BLaER1 (cell line): ENCODE data around the gene GDPD2.
"Not testable (repeated sequence)": the region's sequence is repeated elsewhere in the genome, so short reads cannot be mapped to it uniquely, and the experiment has no call there.

ENCODE experiments used
- H3K27ac ChIP-seq: shearing (Covaris generic); formaldehyde crosslinking; 2 replicates; pipeline ENCODE4 v1.8.1; 2022
- H3K27me3 ChIP-seq: shearing (Covaris generic); formaldehyde crosslinking; 2 replicates; pipeline ENCODE4 v1.8.1; 2022
- H3K36me3 ChIP-seq: shearing (Covaris generic); formaldehyde crosslinking; 2 replicates; pipeline ENCODE4 v1.8.1; 2022
- H3K4me1 ChIP-seq: shearing (Covaris generic); formaldehyde crosslinking; 2 replicates; pipeline ENCODE4 v1.8.1; 2022
- H3K4me2 ChIP-seq: shearing (Covaris generic); formaldehyde crosslinking; 2 replicates; pipeline ENCODE4 v1.8.1; 2022
- H3K4me3 ChIP-seq: shearing (Covaris generic); formaldehyde crosslinking; 2 replicates; pipeline ENCODE4 v1.8.1; 2022
- H3K9ac ChIP-seq: shearing (Covaris generic); formaldehyde crosslinking; 2 replicates; pipeline ENCODE4 v1.8.1; 2022
- H3K9me3 ChIP-seq: shearing (Covaris generic); formaldehyde crosslinking; 2 replicates; pipeline ENCODE4 v1.8.1; 2022
- H4K20me1 ChIP-seq: shearing (Covaris generic); formaldehyde crosslinking; 2 replicates; pipeline ENCODE4 v1.8.1; 2022
- Cebpa-rat ChIP-seq: shearing (Covaris generic); IDR thresholded peaks from 2 replicates; pipeline ENCODE4 v1.8.1; 2022

GDPD2 gene, protein sequence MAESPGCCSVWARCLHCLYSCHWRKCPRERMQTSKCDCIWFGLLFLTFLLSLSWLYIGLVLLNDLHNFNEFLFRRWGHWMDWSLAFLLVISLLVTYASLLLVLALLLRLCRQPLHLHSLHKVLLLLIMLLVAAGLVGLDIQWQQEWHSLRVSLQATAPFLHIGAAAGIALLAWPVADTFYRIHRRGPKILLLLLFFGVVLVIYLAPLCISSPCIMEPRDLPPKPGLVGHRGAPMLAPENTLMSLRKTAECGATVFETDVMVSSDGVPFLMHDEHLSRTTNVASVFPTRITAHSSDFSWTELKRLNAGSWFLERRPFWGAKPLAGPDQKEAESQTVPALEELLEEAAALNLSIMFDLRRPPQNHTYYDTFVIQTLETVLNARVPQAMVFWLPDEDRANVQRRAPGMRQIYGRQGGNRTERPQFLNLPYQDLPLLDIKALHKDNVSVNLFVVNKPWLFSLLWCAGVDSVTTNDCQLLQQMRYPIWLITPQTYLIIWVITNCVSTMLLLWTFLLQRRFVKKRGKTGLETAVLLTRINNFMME

DNA sequence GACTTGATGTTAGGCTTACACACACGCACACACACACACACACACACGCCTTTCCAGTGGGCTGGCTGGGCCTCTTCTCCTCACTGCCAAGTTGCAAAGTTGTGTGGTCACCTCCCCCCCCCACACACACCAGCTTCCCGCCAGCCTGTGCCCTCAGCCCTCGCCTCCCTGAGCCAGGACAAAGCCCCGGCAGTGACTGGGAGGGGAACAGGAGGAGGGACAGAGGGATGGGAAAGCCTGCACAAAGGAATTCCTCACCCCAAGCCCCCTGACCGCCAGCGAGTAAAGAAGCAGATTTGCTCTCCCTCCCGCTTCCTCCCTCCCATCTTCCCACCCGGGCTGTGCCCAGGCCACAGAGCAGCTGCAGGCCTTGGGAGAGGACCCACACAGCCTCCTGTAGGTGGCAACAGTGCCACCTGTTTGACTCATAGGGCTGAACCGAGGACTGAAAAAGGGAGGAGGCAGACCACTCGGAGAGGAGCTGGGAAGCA, at the start of gene GDPD2:
Gene GDPD2, plus strand, starts transcription at position 464 of the 491 bp plus-strand sequence. CDS start 1,671 bp downstream, outside the sequence.
- Histone ChIP-seq H3K9me3 (no peaks in the 10 kb centered on the region), H3K27ac (no peak within 1 kb of the TSS), H3K27me3 (peaks cover 94% of the 10 kb centered on the region), H3K4me3 (no peak within 1 kb of the TSS), H4K20me1 (no peaks in the 10 kb centered on the region; the same call in 1 of the 2 replicates), H3K36me3 (peaks cover 38% of the 10 kb centered on the region), H3K4me2 (no peak within 1 kb of the TSS), H3K9ac (no peak within 1 kb of the TSS), H3K4me1 (no peaks in the 10 kb centered on the region)
- TF ChIP-seq Cebpa-rat = no peak

DNA sequence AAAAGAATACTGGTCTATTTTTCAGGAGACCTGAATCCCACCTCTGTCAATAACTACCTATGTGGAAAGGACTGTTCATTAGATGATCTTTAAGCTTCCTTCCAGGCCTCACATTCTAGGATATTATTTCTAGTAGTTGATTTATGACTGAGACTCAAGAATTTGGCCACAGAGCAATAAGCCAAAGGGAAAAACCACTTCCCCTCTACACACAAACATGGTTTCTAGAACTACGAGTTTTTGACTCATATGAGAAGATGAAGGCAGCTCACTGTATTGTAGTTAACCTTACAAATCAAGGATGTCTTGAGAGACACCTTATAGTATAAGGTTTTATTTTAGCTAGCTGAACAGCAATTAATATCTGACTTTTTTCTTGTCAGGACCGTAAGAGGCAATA, 36.9 kb upstream of the GDPD2 start:
- TF ChIP-seq Cebpa-rat = no peak
- H3K36me3 ChIP-seq = peaks cover 47% of the 10 kb centered on the region
- H3K9ac ChIP-seq = no peak overlapping the region
- no peak overlapping the region for H3K4me2 ChIP-seq
- no peak overlapping the region for H3K27ac ChIP-seq
- peaks cover 52% of the 10 kb centered on the region for H3K27me3 ChIP-seq
- no peak overlapping the region for H3K4me3 ChIP-seq
- no peaks in the 10 kb centered on the region for H4K20me1 ChIP-seq
- H3K9me3 ChIP-seq = no peaks in the 10 kb centered on the region
- H3K4me1 ChIP-seq = no peaks in the 10 kb centered on the region

DNA sequence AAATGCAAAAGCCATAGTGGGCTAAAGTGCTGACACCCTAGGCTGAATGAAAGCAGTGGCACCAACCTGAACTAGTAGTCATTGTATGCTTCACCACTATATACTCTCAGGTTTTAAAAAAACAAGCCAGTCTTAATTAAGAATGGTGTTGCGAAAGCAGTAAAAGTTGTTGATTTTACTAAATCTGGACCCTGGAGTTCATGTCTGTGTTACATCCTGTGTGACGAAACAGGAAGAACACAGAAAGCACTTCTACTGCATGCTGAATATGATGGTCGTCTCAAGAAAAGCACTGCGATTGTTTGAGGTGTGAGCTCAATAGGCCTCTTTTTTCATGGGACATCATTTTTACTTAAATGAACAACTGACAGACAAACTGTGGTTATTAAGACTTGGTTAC, 24.2 kb upstream of the GDPD2 start:
- Histone ChIP-seq H3K9me3 (peaks cover 5% of the 10 kb centered on the region), H3K36me3 (peaks cover 49% of the 10 kb centered on the region), H3K4me3 (no peak overlapping the region), H4K20me1 (no peaks in the 10 kb centered on the region), H3K4me2 (no peak overlapping the region), H3K9ac (no peak overlapping the region), H3K27ac (no peak overlapping the region), H3K27me3 (peaks cover 27% of the 10 kb centered on the region), H3K4me1 (no peaks in the 10 kb centered on the region)
- no peak for TF ChIP-seq Cebpa-rat

DNA sequence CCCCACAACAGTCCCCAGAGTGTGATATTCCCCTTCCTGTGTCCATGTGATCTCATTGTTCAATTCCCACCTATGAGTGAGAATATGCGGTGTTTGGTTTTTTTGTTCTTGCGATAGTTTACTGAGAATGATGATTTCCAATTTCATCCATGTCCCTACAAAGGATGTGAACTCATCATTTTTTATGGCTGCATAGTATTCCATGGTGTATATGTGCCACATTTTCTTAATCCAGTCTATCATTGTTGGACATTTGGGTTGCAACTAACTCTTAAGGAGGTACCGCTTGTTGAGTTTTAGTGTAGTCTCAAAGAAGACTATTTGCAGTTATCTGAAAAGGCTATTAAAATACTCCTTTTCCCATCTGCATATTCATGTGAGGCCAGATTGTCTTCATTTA, 22.9 kb upstream of the GDPD2 start:
- H3K4me2 ChIP-seq, H3K9me3 ChIP-seq, H3K4me1 ChIP-seq, H3K9ac ChIP-seq, H4K20me1 ChIP-seq, H3K4me3 ChIP-seq, H3K27ac ChIP-seq: not testable (repeated sequence)
- peaks cover 30% of the 10 kb centered on the region for H3K27me3 ChIP-seq
- peaks cover 57% of the 10 kb centered on the region for H3K36me3 ChIP-seq

DNA sequence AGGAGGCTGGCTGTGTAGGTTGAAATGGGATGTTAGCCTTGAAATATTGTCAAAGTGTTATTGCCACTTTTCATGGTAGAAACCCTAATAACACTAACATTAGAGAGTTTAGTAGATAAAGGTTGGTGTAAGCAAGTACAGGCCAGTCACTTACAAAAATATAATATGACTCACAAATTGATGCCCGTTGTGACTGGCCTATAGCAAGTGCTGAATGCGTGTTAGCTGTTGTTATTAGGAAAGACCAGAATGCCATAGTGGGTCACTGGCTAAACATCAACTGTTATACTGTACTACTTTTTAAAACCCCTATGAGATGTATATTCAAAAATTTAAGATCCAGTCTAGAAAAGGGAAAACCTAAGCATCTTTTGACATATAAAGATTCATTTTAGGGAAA, 20.4 kb upstream of the GDPD2 start:
- H3K9ac ChIP-seq = no peak overlapping the region
- H3K27ac ChIP-seq = no peak overlapping the region
- H3K4me2 ChIP-seq = no peak overlapping the region
- H3K4me3 ChIP-seq = no peak overlapping the region
- peaks cover 60% of the 10 kb centered on the region for H3K36me3 ChIP-seq
- no peaks in the 10 kb centered on the region for H3K9me3 ChIP-seq
- TF ChIP-seq Cebpa-rat = no peak
- peaks cover 40% of the 10 kb centered on the region for H3K27me3 ChIP-seq
- no peaks in the 10 kb centered on the region for H3K4me1 ChIP-seq
- no peaks in the 10 kb centered on the region for H4K20me1 ChIP-seq

DNA sequence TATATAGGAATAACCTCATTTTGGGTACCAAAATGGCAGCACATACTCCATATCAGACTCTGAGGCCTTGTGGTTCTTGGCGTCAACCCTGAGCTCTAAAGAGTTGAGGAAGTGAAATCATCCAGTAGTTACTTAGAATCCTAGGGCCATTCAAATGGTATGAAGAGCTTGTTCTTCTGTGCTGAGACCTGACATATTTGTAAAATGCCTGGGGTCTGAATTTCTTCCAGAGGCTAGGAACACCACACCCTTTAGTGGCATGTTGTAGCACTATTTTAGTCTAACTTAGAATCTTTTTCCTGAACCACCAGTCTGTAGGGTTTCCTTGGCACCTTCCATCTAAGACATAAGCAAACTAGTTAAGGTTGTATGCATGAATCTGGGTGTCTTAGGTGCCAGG, 18.1 kb upstream of the GDPD2 start:
- Histone ChIP-seq H3K9me3 (no peaks in the 10 kb centered on the region), H3K4me2 (no peak overlapping the region), H3K27me3 (peaks cover 52% of the 10 kb centered on the region), H3K36me3 (peaks cover 73% of the 10 kb centered on the region), H3K27ac (no peak overlapping the region), H3K9ac (no peak overlapping the region), H3K4me1 (no peaks in the 10 kb centered on the region), H4K20me1 (no peaks in the 10 kb centered on the region), H3K4me3 (no peak overlapping the region)
- no peak for TF ChIP-seq Cebpa-rat

DNA sequence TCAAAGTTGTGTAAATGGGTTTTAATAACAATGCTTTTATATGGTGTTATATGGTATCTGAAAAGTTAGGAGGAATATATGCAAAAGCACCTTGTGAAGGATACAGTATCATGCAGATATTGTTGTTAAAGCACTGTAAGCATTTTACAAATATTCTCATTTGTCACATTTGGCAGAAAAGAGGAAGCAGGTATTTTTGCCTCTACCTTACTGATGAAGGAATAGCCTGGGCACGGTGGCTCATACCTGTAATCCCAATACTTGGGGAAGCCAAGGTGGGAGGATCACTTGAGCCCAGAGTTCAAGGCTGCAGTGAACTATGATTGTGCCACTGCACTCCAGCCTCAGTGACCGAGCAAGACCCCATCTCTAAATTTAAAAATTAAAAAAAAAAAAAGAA, 12.2 kb upstream of the GDPD2 start:
- Histone ChIP-seq H3K27me3 (peaks cover 69% of the 10 kb centered on the region), H3K27ac (no peak overlapping the region), H3K4me3 (no peak overlapping the region), H3K9me3 (no peaks in the 10 kb centered on the region), H4K20me1 (no peaks in the 10 kb centered on the region), H3K4me2 (no peak overlapping the region), H3K9ac (no peak overlapping the region), H3K4me1 (no peaks in the 10 kb centered on the region), H3K36me3 (peaks cover 60% of the 10 kb centered on the region)
- TF ChIP-seq Cebpa-rat = no peak

DNA sequence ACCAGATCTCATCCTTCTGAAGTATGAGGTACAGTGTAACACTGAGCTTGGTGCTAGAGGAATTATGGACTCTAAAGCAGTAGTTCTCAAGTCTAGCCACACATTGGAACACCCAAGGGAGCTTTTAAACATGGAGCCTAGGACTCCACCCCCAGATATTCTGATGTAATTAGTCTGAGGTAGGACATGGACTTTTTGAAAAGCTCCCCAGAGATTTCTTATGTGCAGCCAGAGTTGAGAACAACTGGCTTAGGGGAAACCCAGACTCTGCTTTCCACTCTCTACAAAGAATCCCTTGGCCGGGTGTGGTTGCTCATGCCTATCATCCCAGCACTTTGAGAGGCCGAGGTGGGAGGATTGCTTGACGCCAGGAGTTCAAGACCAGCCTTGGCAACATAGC, 11.6 kb upstream of the GDPD2 start:
- no peak overlapping the region for H3K4me2 ChIP-seq
- no peak for TF ChIP-seq Cebpa-rat
- no peaks in the 10 kb centered on the region for H4K20me1 ChIP-seq
- no peak overlapping the region for H3K9ac ChIP-seq
- peaks cover 63% of the 10 kb centered on the region for H3K27me3 ChIP-seq
- H3K4me1 ChIP-seq = no peaks in the 10 kb centered on the region
- peaks cover 54% of the 10 kb centered on the region for H3K36me3 ChIP-seq
- H3K9me3 ChIP-seq = no peaks in the 10 kb centered on the region
- no peak overlapping the region for H3K27ac ChIP-seq
- H3K4me3 ChIP-seq = no peak overlapping the region

DNA sequence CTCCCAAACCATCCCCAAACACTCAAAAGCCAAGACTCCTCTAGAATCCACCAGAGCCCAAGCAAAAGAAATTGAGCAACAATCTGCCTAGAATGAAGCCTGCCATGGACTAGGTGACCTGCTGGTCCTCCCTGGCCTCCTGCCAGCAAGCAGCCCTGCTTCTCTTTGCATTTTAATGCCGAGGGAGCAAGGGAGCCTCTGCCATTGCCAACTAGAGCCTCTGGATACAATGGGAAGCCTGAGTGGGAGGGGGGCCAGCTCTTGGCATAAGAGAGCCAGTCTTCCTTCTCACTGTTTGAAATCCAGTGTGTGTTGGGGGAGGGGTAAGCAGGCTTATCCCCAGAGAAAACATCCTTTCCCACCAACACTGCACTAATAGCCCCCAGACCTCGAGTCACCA, 1.5 kb upstream of the GDPD2 start:
- Histone ChIP-seq H3K9ac (no peak overlapping the region), H4K20me1 (no peaks in the 10 kb centered on the region; the same call in 1 of the 2 replicates), H3K4me1 (no peaks in the 10 kb centered on the region), H3K4me2 (no peak overlapping the region), H3K27ac (no peak overlapping the region), H3K27me3 (peaks cover 85% of the 10 kb centered on the region), H3K9me3 (no peaks in the 10 kb centered on the region), H3K4me3 (no peak overlapping the region), H3K36me3 (peaks cover 40% of the 10 kb centered on the region)
- no peak for TF ChIP-seq Cebpa-rat

DNA sequence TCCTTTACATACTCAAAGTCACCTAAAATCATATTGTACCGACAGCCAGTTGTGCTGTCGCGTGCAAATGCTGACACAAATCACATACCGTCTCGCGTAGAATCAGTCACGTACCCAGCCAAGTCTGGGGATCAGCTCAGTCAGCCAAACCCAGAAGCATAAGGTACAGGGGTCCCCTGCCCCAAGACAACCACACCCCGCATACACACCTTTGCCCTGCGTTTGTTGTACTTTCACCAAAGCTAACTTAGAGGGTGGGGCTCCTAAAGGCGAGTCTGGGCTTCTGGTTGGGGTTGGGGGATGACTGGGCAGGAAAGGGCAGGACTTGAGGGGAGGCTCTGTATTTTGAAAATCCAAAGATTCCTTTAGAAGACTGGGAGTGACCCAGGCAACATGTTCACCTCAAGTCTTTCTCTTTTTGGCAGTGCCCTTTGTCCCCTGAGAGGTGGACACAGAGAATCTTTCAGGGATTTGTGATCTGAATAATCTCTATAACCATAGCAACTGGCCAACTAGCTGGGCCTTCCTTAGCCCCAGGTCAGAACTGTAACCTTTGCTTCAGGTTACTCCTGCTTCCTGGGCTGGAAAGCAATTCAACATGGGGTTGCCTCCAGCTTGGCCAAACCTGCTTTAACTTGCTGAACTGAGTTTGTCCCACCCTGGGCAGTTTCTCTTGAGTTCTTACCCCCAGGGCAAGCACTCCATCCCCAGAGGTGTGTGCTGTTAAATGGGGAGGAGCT, 992 bp downstream of the GDPD2 start:
- H3K27me3 ChIP-seq = peaks cover 93% of the 10 kb centered on the region
- peaks cover 25% of the 10 kb centered on the region for H3K36me3 ChIP-seq
- H3K4me3 ChIP-seq = no peak overlapping the region
- no peaks in the 10 kb centered on the region for H3K9me3 ChIP-seq
- no peaks in the 10 kb centered on the region for H3K4me1 ChIP-seq
- no peak overlapping the region for H3K27ac ChIP-seq
- no peak overlapping the region for H3K9ac ChIP-seq
- H3K4me2 ChIP-seq = no peak overlapping the region
- no peaks in the 10 kb centered on the region; the same call in 1 of the 2 replicates for H4K20me1 ChIP-seq
- no peak for TF ChIP-seq Cebpa-rat
